ENCODE measurements around the gene AGTR1. TPM values are rescaled to one million over a fixed set of nuclear protein-coding genes. Genes with fewer than 3 reads are reported as not detected.

AGTR1 gene
- total and polyA plus RNA-seq, 2 of the 13 experiments (the other 11 are each of a cell fraction or from before 2014, with no cell fraction given): 0.64 to 1.5 TPM

DNA sequence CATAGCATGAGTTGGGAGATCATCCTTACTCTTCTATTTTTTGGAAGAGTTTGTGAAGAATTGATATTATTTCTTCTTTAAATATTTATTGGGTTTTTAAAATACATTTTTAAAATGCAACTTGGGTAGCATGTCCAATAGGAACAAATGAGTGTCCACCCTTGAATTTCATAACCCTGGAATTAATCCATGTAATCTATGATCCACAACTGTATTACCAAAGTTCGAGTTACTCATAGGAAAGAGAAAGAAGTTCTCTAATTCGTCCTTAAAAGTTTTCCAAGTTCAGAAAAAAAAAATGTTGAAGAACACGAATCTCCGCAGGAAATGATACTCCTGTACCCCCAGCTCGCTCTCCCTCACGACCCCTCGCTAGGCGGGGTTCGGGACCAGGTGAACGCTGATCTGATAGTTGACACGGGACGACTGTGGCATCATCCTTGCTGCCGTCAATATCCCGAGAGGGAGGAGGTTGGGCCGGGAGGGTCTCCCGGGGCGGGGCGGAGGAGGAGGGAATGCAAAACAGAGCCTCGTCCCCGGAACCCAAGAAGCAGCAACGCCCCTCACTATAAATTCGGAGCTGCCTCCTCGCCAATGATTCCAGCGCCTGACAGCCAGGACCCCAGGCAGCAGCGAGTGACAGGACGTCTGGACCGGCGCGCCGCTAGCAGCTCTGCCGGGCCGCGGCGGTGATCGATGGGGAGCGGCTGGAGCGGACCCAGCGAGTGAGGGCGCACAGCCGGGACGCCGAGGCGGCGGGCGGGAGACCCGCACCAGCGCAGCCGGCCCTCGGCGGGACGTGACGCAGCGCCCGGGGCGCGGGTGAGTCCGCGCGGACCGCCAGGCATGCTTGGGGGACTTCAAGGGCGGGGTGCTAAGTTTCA lies at the start of gene AGTR1 (continued):
- TF ChIP-seq, protein P1, sequence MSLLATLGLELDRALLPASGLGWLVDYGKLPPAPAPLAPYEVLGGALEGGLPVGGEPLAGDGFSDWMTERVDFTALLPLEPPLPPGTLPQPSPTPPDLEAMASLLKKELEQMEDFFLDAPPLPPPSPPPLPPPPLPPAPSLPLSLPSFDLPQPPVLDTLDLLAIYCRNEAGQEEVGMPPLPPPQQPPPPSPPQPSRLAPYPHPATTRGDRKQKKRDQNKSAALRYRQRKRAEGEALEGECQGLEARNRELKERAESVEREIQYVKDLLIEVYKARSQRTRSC (CRISPR knock-in tag; IDR thresholded peaks at IDR 0.05; ENCODE audit: low read depth): no peak
- TF ChIP-seq, protein P2, sequence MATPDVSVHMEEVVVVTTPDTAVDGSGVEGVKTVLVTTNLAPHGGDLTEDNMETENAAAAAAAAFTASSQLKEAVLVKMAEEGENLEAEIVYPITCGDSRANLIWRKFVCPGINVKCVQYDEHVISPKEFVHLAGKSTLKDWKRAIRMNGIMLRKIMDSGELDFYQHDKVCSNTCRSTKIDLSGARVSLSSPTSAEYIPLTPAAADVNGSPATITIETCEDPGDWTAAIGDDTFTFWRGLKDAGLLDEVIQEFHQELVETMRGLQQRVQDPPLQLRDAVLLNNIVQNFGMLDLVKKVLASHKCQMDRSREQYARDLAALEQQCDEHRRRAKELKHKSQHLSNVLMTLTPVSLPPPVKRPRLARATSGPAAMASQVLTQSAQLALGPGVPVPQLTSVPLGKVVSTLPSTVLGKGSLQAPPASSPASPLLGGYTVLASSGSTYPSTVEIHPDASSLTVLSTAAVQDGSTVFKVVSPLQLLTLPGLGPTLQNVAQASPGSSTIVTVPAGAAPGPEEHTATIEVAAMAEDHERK (CRISPR knock-in tag; IDR thresholded peaks at IDR 0.05; ENCODE audit: low read depth): no peak
- no peak for TF ChIP-seq ZNF282 (IDR thresholded peaks at IDR 0.05; ENCODE audit: partially characterized antibody)
- no peak for TF ChIP-seq CEBPG (CRISPR knock-in tag; IDR thresholded peaks at IDR 0.05)
- TF ChIP-seq HNRNPH1 (optimal IDR thresholded peaks at IDR 0.05; ENCODE audit: low read depth, low read length): no peak
- no peak; the same call in 1 of the 2 replicates for TF ChIP-seq CBX2 (IDR thresholded peaks at IDR 0.05; ENCODE audit: low read depth, low read length)
- TF ChIP-seq CBX2 (CRISPR knock-in tag; IDR thresholded peaks at IDR 0.05; ENCODE audit: low read depth): peak; percentile 82; the same call in 1 of the 2 replicates
- TF ChIP-seq POGZ (CRISPR knock-in tag; IDR thresholded peaks at IDR 0.05): 0 out of 2 replicates have a peak, but pooled peaks have one; percentile 13
- no peak for TF ChIP-seq ZNF614 (CRISPR knock-in tag; IDR thresholded peaks at IDR 0.05; ENCODE audit: borderline replicate concordance)
- TF ChIP-seq, protein P3, sequence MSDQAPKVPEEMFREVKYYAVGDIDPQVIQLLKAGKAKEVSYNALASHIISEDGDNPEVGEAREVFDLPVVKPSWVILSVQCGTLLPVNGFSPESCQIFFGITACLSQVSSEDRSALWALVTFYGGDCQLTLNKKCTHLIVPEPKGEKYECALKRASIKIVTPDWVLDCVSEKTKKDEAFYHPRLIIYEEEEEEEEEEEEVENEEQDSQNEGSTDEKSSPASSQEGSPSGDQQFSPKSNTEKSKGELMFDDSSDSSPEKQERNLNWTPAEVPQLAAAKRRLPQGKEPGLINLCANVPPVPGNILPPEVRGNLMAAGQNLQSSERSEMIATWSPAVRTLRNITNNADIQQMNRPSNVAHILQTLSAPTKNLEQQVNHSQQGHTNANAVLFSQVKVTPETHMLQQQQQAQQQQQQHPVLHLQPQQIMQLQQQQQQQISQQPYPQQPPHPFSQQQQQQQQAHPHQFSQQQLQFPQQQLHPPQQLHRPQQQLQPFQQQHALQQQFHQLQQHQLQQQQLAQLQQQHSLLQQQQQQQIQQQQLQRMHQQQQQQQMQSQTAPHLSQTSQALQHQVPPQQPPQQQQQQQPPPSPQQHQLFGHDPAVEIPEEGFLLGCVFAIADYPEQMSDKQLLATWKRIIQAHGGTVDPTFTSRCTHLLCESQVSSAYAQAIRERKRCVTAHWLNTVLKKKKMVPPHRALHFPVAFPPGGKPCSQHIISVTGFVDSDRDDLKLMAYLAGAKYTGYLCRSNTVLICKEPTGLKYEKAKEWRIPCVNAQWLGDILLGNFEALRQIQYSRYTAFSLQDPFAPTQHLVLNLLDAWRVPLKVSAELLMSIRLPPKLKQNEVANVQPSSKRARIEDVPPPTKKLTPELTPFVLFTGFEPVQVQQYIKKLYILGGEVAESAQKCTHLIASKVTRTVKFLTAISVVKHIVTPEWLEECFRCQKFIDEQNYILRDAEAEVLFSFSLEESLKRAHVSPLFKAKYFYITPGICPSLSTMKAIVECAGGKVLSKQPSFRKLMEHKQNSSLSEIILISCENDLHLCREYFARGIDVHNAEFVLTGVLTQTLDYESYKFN (CRISPR knock-in tag; conservative IDR thresholded peaks at IDR 0.05): no peak; the same call in 1 of the 2 replicates
- TF ChIP-seq ZNF501 (CRISPR knock-in tag; IDR thresholded peaks at IDR 0.05): no peak
- no peak for TF ChIP-seq REL (CRISPR knock-in tag; conservative IDR thresholded peaks at IDR 0.05)
- no peak for TF ChIP-seq ZNF317 (CRISPR knock-in tag; IDR thresholded peaks at IDR 0.05)
- TF ChIP-seq, protein P4, sequence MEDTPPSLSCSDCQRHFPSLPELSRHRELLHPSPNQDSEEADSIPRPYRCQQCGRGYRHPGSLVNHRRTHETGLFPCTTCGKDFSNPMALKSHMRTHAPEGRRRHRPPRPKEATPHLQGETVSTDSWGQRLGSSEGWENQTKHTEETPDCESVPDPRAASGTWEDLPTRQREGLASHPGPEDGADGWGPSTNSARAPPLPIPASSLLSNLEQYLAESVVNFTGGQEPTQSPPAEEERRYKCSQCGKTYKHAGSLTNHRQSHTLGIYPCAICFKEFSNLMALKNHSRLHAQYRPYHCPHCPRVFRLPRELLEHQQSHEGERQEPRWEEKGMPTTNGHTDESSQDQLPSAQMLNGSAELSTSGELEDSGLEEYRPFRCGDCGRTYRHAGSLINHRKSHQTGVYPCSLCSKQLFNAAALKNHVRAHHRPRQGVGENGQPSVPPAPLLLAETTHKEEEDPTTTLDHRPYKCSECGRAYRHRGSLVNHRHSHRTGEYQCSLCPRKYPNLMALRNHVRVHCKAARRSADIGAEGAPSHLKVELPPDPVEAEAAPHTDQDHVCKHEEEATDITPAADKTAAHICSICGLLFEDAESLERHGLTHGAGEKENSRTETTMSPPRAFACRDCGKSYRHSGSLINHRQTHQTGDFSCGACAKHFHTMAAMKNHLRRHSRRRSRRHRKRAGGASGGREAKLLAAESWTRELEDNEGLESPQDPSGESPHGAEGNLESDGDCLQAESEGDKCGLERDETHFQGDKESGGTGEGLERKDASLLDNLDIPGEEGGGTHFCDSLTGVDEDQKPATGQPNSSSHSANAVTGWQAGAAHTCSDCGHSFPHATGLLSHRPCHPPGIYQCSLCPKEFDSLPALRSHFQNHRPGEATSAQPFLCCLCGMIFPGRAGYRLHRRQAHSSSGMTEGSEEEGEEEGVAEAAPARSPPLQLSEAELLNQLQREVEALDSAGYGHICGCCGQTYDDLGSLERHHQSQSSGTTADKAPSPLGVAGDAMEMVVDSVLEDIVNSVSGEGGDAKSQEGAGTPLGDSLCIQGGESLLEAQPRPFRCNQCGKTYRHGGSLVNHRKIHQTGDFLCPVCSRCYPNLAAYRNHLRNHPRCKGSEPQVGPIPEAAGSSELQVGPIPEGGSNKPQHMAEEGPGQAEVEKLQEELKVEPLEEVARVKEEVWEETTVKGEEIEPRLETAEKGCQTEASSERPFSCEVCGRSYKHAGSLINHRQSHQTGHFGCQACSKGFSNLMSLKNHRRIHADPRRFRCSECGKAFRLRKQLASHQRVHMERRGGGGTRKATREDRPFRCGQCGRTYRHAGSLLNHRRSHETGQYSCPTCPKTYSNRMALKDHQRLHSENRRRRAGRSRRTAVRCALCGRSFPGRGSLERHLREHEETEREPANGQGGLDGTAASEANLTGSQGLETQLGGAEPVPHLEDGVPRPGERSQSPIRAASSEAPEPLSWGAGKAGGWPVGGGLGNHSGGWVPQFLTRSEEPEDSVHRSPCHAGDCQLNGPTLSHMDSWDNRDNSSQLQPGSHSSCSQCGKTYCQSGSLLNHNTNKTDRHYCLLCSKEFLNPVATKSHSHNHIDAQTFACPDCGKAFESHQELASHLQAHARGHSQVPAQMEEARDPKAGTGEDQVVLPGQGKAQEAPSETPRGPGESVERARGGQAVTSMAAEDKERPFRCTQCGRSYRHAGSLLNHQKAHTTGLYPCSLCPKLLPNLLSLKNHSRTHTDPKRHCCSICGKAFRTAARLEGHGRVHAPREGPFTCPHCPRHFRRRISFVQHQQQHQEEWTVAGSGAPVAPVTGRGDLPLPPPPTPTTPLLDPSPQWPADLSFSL (CRISPR knock-in tag; IDR thresholded peaks at IDR 0.05): no peak
- TF ChIP-seq RELA (CRISPR knock-in tag; IDR thresholded peaks at IDR 0.05): no peak
- peak; percentile 48 for TF ChIP-seq HNRNPLL (IDR thresholded peaks at IDR 0.05; ENCODE audit: low read depth, low read length, poor library complexity, severe bottlenecking)
- TF ChIP-seq ZNF329 (CRISPR knock-in tag; IDR thresholded peaks at IDR 0.05; ENCODE audit: low read depth): no peak; the same call in 1 of the 2 replicates
